ENCODE results near the gene LDLRAD4.
A peak's percentile ranks its signal among the peaks of the same experiment; 100 is the strongest.
"Not testable (repeated sequence)": the region's sequence is repeated elsewhere in the genome, so short reads cannot be mapped to it uniquely, and the experiment has no call there.

LDLRAD4 gene

DNA sequence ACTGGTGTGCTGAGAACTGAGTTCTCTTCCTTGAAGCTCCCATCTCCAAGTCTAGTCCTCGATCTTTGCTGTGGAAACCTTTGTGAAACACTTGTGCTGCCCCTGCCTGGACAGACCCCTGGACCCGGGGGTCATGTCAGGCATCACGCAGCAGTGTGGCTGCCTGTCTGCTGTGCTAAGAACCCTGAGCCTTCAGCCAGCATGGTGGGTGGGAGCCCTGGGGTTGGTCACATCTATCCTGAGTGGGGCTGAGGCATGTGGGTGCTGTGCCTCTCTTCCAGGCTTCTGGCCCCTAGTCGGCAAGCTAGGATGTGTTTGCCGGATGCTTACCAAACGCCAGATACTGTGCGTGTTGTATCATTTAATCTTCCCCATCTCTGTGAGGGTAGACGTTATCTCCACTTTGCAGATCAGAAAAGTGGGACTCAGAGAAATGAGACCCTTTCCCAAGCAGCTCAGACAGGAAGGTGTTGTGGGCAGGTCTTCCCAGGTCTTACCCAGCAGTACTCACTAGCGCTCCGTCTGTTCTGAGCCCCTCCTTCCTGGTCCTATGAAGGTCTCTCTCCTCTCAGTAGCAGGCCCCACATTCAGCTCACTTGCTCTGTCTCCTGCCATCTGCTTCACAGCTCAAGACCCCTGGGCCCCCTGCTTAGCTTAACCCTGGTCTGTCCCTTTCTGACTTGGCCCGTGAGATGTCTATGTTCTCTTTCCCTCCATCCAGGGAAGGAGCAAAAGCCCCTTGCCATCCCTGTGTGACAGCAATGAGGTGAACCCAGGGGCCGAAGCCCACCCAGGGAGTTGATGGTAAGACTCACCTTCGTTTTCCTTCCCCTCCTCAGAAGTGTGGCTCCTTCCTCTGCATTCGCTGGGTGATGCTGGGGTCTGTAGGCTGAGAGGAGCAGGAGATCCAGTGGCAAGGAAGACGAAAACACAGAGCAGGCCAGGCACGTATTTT, 265.0 kb downstream of the LDLRAD4 start:
- DNase-seq (ENCODE audit: low read depth, low spot score), result no peak

DNA sequence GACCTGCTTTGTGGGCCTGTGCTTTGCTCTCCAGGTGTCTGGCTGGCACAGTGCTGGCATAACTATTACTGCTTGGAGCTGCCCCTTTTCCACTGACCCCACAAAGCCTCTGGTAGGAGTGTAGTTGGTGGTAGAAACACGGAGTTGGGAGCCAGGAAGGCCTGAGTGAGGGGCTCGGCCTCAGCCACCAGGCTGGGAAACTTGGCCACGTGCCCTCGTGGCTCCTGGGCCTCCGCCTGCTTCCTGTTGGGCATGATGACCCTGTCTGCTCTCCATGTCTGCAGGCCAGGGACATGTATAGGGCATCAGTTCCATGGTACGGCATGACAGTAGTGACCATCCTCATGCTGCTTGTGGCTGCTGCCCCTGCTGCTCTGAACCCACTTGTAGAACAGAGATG, 266.6 kb downstream of the LDLRAD4 start:
- no peak for DNase-seq (ENCODE audit: low read depth, low spot score)

DNA sequence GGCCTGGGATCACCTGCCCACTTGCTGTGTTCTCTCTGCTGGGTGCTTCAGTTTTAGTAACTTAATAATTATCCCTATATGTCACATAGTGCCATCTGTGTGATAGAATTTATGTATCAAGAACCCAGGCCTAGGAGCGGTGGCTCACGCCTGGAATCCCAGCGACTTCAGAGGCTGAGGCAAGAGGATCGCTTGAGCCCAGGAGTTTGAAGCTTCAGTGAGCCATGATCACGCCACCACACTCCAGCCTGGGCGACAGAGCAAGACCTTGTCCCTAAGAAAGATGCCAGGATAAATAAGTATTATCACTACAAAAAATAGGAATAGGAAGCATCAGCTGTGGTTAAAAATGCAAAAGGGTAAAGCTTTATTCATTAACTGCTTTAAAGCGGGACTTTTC, 267.0 kb downstream of the LDLRAD4 start:
- no peak for DNase-seq (ENCODE audit: low read depth, low spot score)

DNA sequence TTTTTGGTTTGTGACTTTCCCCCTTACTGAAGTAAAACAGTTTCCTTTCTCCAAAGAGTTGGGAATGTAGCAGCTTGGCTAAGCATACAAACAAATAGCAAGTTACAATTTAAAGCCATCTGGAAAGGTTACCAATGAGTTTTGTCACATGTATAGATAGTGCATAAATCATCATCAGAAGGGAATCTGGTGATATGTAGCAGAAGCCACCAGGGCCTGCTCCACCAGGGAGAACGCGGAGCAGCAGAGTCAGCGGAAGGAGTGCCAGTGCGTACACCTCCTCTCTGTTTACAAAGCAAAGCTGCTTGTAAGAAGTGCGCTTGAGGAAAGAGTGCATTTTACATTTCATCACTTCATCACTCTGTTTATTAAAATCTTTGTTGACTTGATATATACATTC, 267.7 kb downstream of the LDLRAD4 start:
- no peak for DNase-seq (ENCODE audit: low read depth, low spot score)

DNA sequence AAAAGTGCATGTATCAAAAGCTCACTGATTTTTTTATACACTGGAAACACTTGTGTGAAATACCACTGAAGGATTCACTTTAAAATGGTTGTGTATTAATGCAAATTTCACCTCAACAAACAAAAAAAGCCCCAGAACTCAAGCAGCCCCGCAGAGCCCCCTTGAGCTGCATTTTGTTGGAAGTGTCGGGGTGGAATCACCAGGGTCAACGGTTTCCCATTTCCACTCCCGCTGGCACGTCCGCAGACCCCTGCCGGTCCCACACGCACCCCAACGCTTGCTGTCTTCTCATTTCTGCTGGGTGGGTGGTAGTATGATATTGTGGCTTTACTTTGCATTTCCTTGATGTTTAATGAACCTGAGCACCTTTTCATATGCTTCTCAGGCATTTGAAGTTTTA, 268.1 kb downstream of the LDLRAD4 start:
- no peak for DNase-seq (ENCODE audit: low read depth, low spot score)

DNA sequence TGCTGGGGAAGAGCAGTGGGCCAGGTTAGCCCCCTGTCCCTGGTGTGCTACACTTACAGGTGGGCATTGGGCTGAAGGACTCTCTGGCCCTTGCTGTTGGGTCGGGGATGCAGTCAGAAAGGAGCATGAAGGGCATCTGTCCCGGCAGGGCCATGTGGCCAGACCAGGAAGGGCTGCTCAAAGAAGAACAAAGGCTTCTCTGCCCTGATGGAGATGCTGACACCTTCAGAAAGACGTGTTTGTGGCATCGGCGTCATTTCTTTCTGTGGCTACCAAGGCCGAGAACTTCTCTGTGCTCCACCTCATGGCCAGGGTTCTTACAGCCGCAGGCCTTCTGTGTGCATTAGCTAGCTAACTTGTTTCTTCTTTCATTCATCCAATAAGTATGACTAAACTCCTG, 268.7 kb downstream of the LDLRAD4 start:
- DNase-seq (ENCODE audit: low read depth, low spot score), result no peak

DNA sequence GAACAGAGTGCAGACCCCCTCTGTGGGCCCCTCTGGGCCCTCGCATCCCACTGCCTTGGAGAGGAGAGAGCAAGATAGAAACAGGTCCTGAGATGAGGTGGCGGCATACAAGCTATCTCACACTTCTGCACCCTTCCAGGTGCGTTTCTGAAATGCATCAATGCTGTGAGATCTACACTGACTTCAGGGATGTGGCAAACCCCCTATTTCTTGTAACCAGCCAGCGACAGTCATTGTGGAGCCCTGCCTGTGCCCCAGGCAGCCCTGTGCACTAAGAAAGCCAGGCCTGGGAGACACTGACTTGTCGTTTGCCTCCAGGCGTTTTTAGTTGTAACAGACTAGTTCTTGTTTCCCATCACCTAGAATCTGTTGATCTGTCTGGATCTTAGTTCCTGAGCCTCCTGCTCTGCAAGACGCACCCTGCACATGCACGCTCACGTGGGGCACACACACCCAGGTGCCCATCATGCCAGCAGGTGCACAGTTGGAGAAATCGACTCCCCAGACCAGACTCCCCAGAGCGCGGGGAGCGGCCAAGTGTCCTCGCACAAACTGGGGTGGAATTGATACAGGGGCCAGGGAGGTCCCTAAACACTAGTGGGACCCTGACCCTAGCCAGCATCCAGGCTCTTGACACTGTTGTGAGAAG, 269.8 kb downstream of the LDLRAD4 start:
- DNase-seq (ENCODE audit: low read depth, low spot score), result peak; percentile 49

DNA sequence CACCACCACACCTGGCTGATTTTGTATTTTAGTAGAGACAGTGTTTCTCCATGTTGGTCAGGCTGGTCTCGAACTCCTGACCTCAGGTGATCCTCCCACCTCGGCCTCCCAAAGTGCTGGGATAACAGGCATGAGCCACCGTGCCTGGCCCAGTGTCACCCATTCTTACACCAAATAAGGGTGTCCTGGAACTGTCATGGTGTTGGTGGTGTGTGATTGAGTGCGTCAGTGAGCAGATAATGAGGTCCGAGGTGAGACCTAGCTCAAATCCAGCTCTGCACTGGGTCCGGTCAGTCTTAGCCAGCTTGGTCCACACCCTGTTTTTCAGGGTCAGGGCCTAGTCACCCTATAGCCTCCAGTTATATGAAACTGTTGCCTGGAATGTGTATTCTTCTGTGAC, 270.7 kb downstream of the LDLRAD4 start:
- not testable (repeated sequence) for DNase-seq (ENCODE audit: low read depth, low spot score)

DNA sequence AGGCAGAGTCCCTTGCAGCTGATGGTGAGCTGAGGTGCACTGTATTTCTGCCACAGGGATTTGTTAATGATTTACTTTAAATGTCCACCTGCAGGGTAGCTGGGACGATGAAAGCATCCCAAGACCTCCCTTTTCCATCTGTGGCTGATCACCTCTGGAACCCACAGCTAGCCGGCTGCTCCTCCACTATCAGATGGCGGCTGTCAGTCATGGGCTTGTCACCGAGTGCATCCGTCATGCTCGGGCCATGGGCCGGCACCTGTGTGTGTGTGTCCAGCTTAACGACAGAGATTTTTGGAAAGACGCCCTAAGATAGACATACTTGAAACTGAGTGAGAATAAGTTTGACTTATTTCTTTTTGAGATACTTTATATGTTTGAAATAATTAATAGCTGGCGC, 272.6 kb downstream of the LDLRAD4 start:
- no peak for DNase-seq (ENCODE audit: low read depth, low spot score)

DNA sequence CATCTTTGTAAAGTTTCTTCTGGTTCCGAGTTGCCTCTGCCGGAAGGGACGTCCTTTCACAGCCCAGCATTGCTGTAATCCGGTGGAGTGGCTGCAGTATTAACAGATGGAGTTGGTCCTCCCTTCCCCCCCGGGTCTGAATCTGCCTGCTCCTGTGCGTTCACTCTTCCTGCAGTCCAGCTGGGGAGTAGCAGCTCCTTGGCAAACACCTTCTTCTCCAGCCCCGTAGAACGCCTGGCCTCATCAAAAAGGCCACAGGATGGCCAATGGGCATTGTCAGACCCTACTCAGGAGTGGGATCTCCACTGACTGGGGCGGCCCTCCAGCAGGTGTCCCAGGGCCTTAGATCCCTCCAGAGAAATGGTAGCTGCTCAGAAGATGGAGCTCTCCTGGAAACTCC, 273.8 kb downstream of the LDLRAD4 start:
- DNase-seq (ENCODE audit: low read depth, low spot score), result no peak

DNA sequence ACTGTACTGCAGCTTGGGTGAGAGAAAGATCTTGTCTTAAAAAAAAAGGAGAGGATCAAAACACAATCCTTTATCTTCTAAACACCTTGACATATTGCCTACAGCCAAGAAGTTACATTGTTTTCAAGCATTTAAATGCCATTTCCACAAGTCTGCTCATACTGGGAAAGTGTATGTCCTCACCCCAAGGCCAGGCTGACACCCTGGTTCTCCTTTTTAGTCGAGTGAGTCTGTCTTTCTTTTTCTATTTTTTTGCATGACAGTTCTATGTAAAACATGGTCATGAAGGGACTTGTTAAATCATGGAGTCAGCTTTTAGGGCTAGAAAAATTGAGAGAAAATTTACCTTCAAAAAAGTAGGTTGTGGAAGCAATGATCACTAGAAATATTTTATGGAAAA, 274.5 kb downstream of the LDLRAD4 start:
- DNase-seq (ENCODE audit: low read depth, low spot score), result no peak

DNA sequence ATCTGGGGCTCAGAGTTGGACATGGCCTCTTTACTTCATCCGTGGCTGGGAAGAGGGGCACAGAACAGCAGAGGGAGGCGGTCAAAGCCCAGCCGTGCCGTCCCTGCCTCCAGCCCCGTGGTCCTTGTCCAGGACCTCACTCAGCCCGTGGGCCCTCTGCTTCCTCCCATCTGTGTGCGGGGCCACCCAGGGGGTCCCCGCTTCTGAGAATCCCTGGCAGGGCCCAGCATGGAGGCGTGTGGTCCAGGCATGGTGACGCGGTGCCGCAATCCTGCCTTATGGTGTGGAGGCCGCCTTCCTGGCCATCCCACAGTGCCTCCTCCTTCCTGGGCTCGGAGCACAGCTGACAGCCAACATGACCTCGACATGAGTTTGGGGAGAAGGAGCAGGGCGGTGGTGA, 275.2 kb downstream of the LDLRAD4 start:
- DNase-seq (ENCODE audit: low read depth, low spot score), result no peak

DNA sequence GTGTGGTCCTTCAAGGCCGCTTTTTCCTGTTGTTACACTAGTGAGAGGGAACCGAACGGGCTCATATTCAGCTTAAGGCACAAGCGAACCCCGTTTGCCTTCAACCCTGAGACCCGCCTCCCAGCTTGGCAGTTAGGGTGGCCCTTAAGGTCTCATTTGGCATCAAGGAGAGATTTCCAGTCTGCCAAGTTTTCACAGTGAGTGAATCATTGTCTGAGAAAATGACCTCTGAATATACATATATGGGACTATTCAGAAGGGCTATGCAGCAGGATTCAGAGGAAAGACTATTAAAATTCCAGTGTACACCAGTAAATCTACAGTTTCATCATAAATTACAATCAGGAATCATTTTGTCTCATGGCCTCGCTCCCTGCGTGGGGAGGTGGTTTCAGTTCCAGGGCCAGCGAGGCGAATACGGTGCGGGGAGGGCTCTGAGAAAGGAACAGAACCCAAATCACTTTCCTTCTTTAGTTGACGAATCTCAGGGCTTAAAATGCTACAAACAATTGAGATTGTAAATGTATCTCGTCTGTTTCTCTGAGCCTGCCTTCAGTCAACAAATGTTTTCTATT, 276.4 kb downstream of the LDLRAD4 start:
- DNase-seq (ENCODE audit: low read depth, low spot score), result no peak

DNA sequence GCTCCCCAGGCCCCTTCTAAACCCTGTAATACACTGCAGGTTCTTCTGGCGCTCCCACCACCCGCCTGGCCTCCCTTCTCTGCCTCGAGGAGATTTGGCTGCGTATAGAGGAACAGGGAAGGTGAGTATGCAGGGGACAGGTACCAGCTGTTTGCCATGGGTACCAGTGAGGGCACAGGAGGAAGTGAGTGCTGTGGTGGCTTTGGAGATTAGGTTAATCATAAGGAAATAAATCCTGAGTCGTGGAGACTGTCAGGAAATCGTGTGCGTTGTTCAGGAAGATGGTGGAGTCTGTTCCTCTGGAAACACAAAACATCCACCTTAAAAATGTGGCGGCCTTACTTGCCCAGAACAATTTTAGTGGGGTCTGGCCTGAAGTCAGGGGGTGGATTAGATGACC, 277.4 kb downstream of the LDLRAD4 start:
- no peak for DNase-seq (ENCODE audit: low read depth, low spot score)

DNA sequence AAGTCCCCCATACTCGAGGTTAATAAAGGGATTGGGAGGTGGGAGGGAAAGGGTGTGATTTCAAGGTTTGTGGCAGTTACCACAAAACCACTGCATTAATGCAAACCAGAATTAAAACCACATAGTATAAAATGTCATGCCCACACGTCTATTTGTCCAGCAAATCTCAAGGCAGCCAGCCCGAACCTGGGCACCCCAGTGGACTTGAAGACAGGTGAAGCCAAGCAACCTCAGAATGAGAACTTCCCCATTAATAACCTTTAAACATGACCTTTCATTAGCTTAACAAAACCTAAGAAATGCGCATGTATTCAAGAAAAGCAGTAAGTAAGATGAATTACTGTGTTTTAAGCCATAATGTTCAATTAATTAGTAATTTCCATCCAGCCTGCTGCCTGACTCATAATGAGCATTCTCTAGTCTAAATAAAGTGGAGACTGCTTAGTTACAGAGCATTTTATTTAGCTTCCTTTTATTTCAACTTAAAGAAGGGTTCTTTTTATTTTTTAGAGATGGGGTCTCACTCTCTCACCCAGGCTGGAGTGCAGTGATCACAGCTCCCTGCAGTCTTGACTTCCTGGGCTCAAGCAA, 278.2 kb downstream of the LDLRAD4 start:
- no peak for DNase-seq (ENCODE audit: low read depth, low spot score)

DNA sequence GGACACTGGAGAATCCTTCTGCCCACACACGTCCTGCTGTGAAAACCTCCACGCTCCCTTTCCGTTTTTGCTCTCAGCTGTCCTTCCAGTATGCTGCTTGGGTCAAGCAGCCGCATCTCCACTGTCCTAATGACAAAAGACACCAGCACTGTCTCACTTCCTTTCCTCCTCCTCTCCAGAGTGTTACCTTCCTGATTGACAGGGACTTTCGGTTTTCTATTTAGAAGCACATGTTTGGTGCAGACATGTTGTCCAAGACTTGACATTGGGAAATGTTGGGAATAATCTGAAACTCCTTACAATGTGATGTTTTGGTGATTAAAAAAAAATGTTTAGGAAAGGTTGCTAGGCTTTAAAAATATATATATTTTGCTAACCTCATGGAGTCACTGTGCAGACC, 281.2 kb downstream of the LDLRAD4 start:
- no peak for DNase-seq (ENCODE audit: low read depth, low spot score)

DNA sequence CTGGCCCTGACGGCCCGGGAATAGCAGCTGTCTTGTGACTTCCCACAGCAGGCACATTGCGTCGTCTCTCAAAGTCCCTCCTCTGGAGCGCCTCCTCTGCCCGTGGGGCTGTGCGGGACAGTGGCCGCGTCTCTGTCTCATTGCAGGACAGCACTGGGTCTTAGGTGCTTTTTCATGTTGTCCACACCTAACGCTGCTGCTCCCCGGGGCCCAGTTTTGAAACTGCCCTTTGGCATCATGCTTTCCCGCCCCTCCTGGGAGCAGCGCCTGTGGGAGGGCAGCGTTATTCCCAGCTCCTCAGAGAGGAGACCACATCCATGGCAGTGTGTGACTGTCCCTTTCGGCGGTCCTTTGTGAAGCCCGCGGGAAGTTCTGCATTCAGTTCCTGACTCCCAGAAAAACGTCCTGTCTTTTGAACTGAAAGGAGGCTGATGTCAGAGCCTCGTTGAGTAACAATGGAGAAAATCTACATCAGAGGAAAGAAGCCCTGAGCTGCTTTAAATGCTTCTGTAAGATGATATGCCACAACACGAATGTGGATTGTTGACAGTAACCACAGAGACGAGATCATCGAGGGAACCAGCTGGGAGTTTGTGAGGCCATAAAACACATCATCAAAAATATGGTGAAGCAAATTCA, 281.8 kb downstream of the LDLRAD4 start:
- peak; percentile 86 for DNase-seq (ENCODE audit: low read depth, low spot score)

DNA sequence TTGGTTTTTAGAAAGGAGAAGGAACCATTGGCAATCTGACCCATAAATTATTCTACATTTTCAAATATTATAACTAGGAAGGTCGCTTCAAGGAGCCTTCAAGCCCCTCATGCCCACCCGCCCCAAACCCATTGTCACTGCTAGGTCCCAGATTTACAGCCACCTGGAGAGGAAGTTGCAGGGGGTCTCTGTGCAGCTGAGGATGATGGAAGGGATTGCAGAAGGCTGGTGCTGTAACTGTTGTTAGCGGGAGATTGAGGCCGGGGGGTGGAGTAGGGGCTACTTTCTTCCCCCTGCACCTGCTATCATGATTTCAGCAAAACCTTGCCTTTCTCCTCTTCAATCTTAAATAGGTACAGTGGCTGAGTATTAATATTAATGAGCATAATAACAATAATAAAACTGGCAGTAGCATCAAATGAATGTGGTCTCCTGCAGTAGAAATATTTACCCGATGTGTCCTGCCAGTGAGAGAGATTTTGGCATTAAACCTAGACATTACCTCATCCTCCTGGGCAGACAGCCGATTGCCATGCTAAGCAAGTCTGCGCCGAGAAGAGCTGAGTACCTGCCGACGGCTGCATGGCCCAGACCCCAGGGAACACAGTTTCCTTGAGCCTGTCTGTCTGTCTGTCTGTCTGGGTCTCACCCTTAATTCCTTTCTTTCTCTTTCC, 282.4 kb downstream of the LDLRAD4 start:
- peak; percentile 58 for DNase-seq (ENCODE audit: low read depth, low spot score)

DNA sequence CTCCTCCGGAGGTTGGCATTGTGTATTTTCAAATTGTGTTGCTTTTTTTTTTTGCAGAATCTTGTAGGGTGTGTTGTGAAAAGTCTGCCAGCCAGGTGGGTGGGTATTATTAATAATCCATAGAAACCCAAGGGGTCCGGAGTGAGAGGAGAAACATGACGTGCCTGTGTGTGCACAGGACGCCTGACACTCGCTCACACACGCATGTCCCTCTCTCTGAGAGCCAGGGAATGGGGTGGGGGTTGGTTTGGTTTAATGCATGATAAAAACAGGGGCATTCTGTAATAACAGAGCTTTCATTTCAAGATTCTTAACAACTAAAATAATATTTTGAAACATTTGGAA, 283.0 kb downstream of the LDLRAD4 start:
- no peak for DNase-seq (ENCODE audit: low read depth, low spot score)

DNA sequence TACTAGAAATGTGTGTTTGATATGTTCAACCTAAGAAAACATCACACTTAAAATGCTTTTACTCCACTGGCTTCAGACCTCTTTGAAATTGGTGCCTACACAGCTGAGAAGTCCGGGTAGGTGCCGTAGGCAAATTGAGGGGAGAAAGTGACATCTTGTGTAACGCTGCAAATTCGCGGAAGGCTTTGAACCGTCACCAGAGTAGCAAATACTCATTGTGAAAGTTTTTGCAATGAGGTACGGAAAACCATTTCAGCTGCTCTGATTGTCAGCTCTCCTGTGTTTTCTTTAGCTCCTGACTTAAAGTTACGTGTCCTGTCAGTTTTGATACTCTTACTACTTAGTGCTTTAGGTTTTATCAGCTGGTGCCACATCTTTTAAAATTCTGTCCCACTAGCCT, 283.3 kb downstream of the LDLRAD4 start:
- peak; percentile 16 for DNase-seq (ENCODE audit: low read depth, low spot score)

DNA sequence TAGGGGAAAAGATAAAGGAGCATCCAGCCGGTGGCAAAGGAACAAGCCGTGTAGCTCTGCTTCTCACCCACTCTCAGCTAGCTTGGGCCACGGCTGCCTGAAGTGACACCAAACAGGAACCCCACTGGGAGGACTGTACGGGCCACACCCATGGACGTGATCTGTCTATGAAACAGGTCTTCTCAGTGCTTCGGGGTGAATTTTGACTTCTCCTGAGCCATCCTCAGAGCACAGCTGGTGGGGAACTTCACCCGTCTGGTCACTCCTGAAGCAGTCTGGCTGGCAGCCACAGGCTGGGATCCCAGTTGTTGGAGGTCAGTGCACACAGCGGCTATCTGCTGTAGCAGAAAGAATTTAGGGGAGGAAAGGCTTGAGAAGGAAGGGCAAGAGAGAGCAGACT, 284.0 kb downstream of the LDLRAD4 start:
- DNase-seq (ENCODE audit: low read depth, low spot score), result no peak
